Gastrocnemius medialis (tissue), 4 donors: ENCODE data around the gene ZNF341.

ENCODE experiments used
- CTCF ChIP-seq, 5 experiments: fragments of 450-650 bp in 3 of 5; fragments of 200-600 bp in 2 of 5; sonication (generic) in 2 of 5; IDR thresholded peaks in 4 of 5; conservative IDR thresholded peaks in 1 of 5; 1 replicate in 4 of 5; 2 replicates in 1 of 5; pipeline ENCODE4 v1.5.1; 2016 to 2019; ENCODE audit warnings: antibody characterized with exemption in 5 of 5, mild to moderate bottlenecking in 3 of 5, moderate library complexity in 3 of 5
- POLR2A ChIP-seq, 2 donors: fragments of 450-650 bp; IDR thresholded peaks; one replicate each; pipeline ENCODE4 v1.6.1; 2017; ENCODE audit warnings: antibody characterized with exemption in 2 of 2, mild to moderate bottlenecking in 2 of 2, moderate library complexity in 2 of 2

- TF ChIP-seq CTCF (IDR thresholded peaks at IDR 0.05 in 4 of 5, conservative IDR thresholded peaks at IDR 0.05 in 1 of 5) = no peak
- TF ChIP-seq POLR2A (IDR thresholded peaks at IDR 0.05) = no peak
Observed at GRCh38 chr20:33740189-33740588, 8.4 kb downstream of the ZNF341 start.
